Neuronal stem cell (in vitro differentiated cells): ENCODE measurements around the gene DNHD1.

Experiments used
- DNase-seq: peaks from one replicate; pipeline ENCODE4 v3.0.0-alpha.2; 2013; ENCODE audit warnings: low spot score
- H2AFZ ChIP-seq: one replicate; pipeline ENCODE4 v1.6.1; 2013; ENCODE audit warnings: mild to moderate bottlenecking, low read length, inconsistent platforms
- H2AK5ac ChIP-seq: 2 replicates; pipeline ENCODE4 v1.6.1; 2013; ENCODE audit warnings: low read depth, mild to moderate bottlenecking, inconsistent platforms, low read length, moderate library complexity, mixed read lengths
- H2BK120ac ChIP-seq: 2 replicates; pipeline ENCODE4 v1.6.1; 2013; ENCODE audit warnings: low read depth, mild to moderate bottlenecking, inconsistent platforms, low read length, moderate library complexity, mixed read lengths
- H2BK12ac ChIP-seq: one replicate; pipeline ENCODE4 v1.6.1; 2013; ENCODE audit warnings: low read length, inconsistent platforms
- H2BK15ac ChIP-seq: 2 replicates; pipeline ENCODE4 v1.6.1; 2013; ENCODE audit warnings: mild to moderate bottlenecking, low read length, inconsistent platforms, mixed read lengths
- H2BK5ac ChIP-seq: one replicate; pipeline ENCODE4 v1.6.1; 2013; ENCODE audit warnings: inconsistent platforms, mild to moderate bottlenecking, low read length, moderate library complexity
- H3K14ac ChIP-seq: one replicate; pipeline ENCODE4 v1.6.1; 2013; ENCODE audit warnings: low read length, inconsistent platforms
- H3K18ac ChIP-seq: 2 replicates; pipeline ENCODE4 v1.6.1; 2013; ENCODE audit warnings: low read length, inconsistent platforms
- H3K23ac ChIP-seq: 2 replicates; pipeline ENCODE4 v1.6.1; 2013; ENCODE audit warnings: low read depth, mild to moderate bottlenecking, mixed read lengths, low read length, inconsistent platforms; ENCODE audit not compliant: poor library complexity
- H3K27ac ChIP-seq: replicated peaks from 3 replicates; pipeline ENCODE4 v1.5.1; 2013; ENCODE audit warnings: low read length, inconsistent platforms
- H3K27me3 ChIP-seq, 3 experiments: 2 replicates each; pipeline ENCODE4 v1.6.1; 2013; ENCODE audit warnings: low read length in 3 of 3, mild to moderate bottlenecking in 2 of 3, inconsistent platforms in 1 of 3, low read depth in 1 of 3, mixed read lengths in 1 of 3, moderate library complexity in 1 of 3; ENCODE audit not compliant: control insufficient read depth in 3 of 3, insufficient read depth in 3 of 3
- H3K36me3 ChIP-seq, 2 donors: replicated peaks in 1 of 2; 2 replicates each; pipeline ENCODE4 v1.6.1; 2013; ENCODE audit warnings: low read length in 2 of 2; ENCODE audit not compliant: control insufficient read depth in 2 of 2, insufficient read depth in 2 of 2
- H3K4ac ChIP-seq: 2 replicates; pipeline ENCODE4 v1.6.1; 2013; ENCODE audit warnings: inconsistent platforms, mild to moderate bottlenecking, low read length, moderate library complexity
- H3K4me1 ChIP-seq, 2 donors: 1 replicate in 1 of 2; 2 replicates in 1 of 2; pipeline ENCODE4 v1.6.1; 2013; ENCODE audit warnings: low read length in 2 of 2, low read depth in 1 of 2; ENCODE audit not compliant: control insufficient read depth in 2 of 2, insufficient read depth in 1 of 2
- H3K4me2 ChIP-seq: one replicate; pipeline ENCODE4 v1.6.1; 2013; ENCODE audit warnings: mild to moderate bottlenecking, low read length, inconsistent platforms; ENCODE audit not compliant: insufficient read depth, poor library complexity, severe bottlenecking
- H3K4me3 ChIP-seq, 2 donors: 2 replicates each; pipeline ENCODE4 v1.5.1; 2013; ENCODE audit warnings: low read length in 2 of 2, mild to moderate bottlenecking in 2 of 2, inconsistent platforms in 1 of 2, moderate library complexity in 1 of 2
- H3K79me1 ChIP-seq: one replicate; pipeline ENCODE4 v1.6.1; 2013; ENCODE audit warnings: low read depth, mild to moderate bottlenecking, inconsistent platforms, low read length, moderate library complexity
- H3K9ac ChIP-seq: one replicate; pipeline ENCODE4 v1.6.1; 2013; ENCODE audit warnings: mild to moderate bottlenecking, low read depth, low read length, inconsistent platforms; ENCODE audit not compliant: poor library complexity
- H3K9me3 ChIP-seq, 2 donors: replicated peaks in 1 of 2; 2 replicates each; pipeline versions ENCODE3 to v1.6.1; 2013; ENCODE audit warnings: low read length in 2 of 2, mild to moderate bottlenecking in 2 of 2, inconsistent platforms in 1 of 2, low read depth in 1 of 2, mixed read lengths in 1 of 2, moderate library complexity in 1 of 2; ENCODE audit not compliant: control insufficient read depth in 2 of 2, insufficient read depth in 1 of 2
- H4K8ac ChIP-seq: one replicate; pipeline ENCODE4 v1.6.1; 2013; ENCODE audit warnings: low read depth, mild to moderate bottlenecking, inconsistent platforms, low read length, moderate library complexity
- H4K91ac ChIP-seq: one replicate; pipeline ENCODE4 v1.6.1; 2013; ENCODE audit warnings: low read length, low read depth, mild to moderate bottlenecking, inconsistent platforms; ENCODE audit not compliant: poor library complexity
- WGBS, 2 donors: extraction: QIAGEN DNeasy Blood & Tissue Kit; methylation state at CpG; one replicate each; pipeline ENCODE4 v1.1.7; 2013; ENCODE audit warnings: missing lambda C conversion rate in 2 of 2, mixed read lengths in 1 of 2; ENCODE audit not compliant: insufficient read length in 2 of 2, insufficient replicate concordance in 1 of 2; ENCODE audit errors: extremely low coverage in 2 of 2; 5-methylcytosine and 5-hydroxymethylcytosine counted together

Gene DNHD1

DNA sequence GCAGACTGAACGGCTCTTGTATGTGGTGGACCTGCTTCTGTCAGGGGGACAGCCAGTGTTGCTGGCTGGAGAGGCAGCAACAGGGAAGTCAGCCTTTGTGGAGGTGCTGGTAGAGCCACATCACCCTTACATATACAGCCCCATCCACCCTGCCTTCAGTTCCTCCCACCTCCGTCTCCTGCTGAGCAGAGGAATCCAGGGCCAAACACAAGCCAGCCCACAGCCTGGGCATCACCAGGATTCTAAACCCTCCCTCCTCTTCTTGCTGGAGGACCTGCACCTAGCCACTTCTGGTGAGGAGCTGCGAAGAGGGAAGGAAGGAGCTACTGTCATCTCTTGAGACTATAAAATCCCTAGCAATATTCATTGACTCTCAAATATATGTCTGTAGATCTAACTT, 51.6 kb downstream of the DNHD1 start:
- Histone ChIP-seq H2BK5ac (no peak overlapping the region), H3K4me1 (no peaks in the 10 kb centered on the region), H3K4me3 (peak overlapping the region in 1 of 2 donors; percentile 39), H3K27ac (no peak overlapping the region), H2BK120ac (no peak overlapping the region), H4K91ac (no peak overlapping the region), H2BK15ac (no peak overlapping the region), H3K4me2 (no peak overlapping the region), H3K27me3 (no peaks in the 10 kb centered on the region), H2AK5ac (no peak overlapping the region), H3K36me3 (peaks cover 4 to 21% of the 10 kb centered on the region in 2 donors), H2BK12ac (no peak overlapping the region), H3K4ac (no peak overlapping the region), H3K9me3 (no peaks in the 10 kb centered on the region), H3K9ac (no peak overlapping the region), H2AFZ (no peak overlapping the region), H3K18ac (no peak overlapping the region), H3K14ac (peak overlapping the region; percentile 85), H3K79me1 (no peaks in the 10 kb centered on the region), H3K23ac (no peak overlapping the region), H4K8ac (no peak overlapping the region)
- no peak for DNase-seq
- no CpG with 5 or more reads among the region's 3 CpGs for whole genome bisulfite sequencing, 2 donors

DNA sequence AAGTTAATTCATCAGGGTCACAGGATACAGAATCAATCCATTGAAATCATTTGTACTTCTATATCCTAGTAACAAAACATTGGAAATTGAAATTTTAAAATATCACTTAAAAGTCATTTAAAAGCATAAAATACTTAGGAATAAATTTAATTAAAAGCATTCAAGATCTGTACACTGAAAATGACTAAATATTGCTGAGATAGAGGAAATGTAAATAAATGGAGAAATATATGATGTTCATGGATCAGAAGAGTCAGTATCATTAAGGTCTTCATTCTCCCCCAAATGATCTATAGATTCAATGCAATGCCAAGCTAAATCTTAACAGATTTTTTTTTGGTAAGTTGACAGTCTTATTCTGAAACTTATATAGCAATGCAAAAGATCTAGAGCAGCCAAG, 56.6 kb downstream of the DNHD1 start:
- Histone ChIP-seq H3K23ac (no peak overlapping the region), H3K27ac (no peak overlapping the region), H4K91ac (no peak overlapping the region), H4K8ac (no peak overlapping the region), H3K4me3 (no peak overlapping the region), H2BK120ac (no peak overlapping the region), H3K9ac (no peak overlapping the region), H3K4ac (no peak overlapping the region), H2BK5ac (no peak overlapping the region), H3K4me2 (no peak overlapping the region), H3K27me3 (no peaks in the 10 kb centered on the region), H3K14ac (no peak overlapping the region), H3K4me1 (no peaks in the 10 kb centered on the region), H3K9me3 (no peaks in the 10 kb centered on the region), H2BK12ac (no peak overlapping the region), H2AK5ac (no peak overlapping the region), H2BK15ac (no peak overlapping the region), H3K36me3 (no peaks in the 10 kb centered on the region), H3K79me1 (peaks cover 5% of the 10 kb centered on the region), H3K18ac (no peak overlapping the region), H2AFZ (no peak overlapping the region)
- DNase-seq = no peak

DNA sequence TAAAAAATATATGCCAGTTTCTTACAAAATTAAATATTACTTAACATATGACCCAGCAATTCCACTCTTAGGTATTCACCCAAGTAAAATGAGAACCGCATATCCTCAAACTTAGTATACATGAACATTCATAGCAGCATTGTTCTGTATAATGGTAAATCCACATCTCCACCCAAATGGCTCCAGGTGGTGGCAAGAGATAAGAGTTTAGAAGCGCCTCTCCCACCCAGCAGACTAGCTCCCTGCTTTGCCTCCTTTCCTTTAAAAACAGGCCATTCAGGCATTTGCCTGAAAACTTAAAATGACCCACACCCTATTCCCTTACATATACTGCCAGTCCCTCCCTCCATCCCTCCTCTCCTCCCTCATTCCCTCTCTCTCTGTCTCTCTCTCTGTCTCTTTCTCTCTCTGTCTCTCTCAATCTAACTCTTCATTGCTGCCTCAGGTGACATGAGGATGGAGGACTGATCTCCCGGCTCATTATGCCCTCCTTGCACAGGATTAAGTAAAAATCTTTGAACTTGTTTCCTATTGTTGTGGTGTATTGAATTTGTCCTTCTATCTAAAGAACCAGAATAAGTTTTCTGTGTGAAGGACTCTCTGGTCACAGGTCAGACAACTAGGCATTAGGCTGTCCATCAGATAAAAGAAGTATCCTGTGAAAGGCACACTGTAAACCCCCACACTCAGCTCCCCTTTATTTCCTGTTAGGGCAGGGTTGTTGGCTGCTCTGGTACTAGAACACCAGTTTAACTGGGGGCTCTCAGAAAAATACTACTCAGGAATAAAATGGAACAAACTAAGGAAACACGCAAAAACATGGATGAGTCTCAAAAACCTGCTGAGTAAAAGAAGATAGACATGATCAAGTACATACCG, 58.0 kb downstream of the DNHD1 start:
- no peak for DNase-seq
- no peak overlapping the region for H2BK5ac ChIP-seq

DNA sequence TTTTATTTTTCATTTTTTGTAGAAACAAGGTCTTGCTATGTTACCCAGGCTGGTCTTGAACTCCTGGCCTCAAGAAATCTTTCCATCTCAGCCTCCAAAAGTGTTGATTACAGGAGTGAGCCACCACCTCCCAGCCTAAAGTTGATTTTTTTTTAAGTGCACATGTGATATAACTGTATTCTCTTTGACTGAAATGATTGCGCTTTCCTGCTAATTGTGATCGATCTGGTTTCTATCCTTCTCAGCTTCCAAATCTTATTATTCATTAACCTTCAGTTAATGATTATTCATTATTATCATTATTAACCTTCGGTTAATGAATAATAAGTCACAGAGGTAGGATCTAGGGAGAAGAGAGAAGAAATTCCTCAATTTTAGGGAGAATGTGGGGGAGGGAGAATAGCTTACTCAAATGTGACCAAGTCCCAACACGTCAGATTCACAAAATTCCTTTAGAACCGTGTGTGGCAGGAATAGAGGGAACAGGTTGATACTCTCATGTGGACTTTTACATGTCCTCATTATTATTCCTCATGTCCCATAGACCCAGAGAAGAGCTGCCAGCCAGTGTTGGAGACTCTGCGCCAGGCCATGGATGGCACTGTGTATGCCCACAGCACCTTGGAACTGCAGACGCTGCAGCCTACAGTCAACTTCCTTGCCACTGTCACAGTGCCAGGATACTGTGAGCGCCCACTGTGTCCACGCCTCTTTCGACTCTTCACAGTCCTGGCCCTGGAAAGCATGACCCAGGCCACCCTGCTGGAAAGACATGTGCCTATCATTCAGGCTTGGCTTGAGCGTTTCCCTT, 59.3 kb downstream of the DNHD1 start:
- no peak for DNase-seq
- peak overlapping the region; percentile 48 for H3K18ac ChIP-seq

More for the DNA sequence above, 58.0 kb downstream of the DNHD1 start:
- Histone ChIP-seq H2AFZ (no peak overlapping the region), H3K14ac (no peak overlapping the region), H4K8ac (no peak overlapping the region), H3K4me1 (no peaks in the 10 kb centered on the region), H3K23ac (no peak overlapping the region), H3K4me2 (no peak overlapping the region), H3K4ac (no peak overlapping the region), H3K27me3 (no peaks in the 10 kb centered on the region), H2BK12ac (no peak overlapping the region), H3K18ac (no peak overlapping the region), H3K9ac (no peak overlapping the region), H2BK15ac (no peak overlapping the region), H3K4me3 (no peak overlapping the region), H3K79me1 (peaks cover 5% of the 10 kb centered on the region), H3K9me3 (no peaks in the 10 kb centered on the region), H2BK120ac (no peak overlapping the region), H4K91ac (no peak overlapping the region), H3K36me3 (no peaks in the 10 kb centered on the region), H2AK5ac (no peak overlapping the region), H3K27ac (no peak overlapping the region)
- WGBS, 2 donors = no CpG with 5 or more reads among the region's 5 CpGs

More for the DNA sequence above, 59.3 kb downstream of the DNHD1 start:
- peak overlapping the region; percentile 87 for H2BK5ac ChIP-seq
- peaks cover 5% of the 10 kb centered on the region for H3K79me1 ChIP-seq
- no peak overlapping the region for H4K8ac ChIP-seq
- peak overlapping the region; percentile 31 for H3K23ac ChIP-seq
- no peaks in the 10 kb centered on the region for H3K4me1 ChIP-seq
- peak overlapping the region; percentile 43 for H2AK5ac ChIP-seq
- no CpG with 5 or more reads among the region's 11 CpGs for WGBS, 2 donors
- H3K27me3 ChIP-seq = no peaks in the 10 kb centered on the region
- H2BK120ac ChIP-seq = no peak overlapping the region
- no peak overlapping the region for H3K9ac ChIP-seq
- no peak overlapping the region for H3K4me2 ChIP-seq
- no peak overlapping the region for H2BK12ac ChIP-seq
- no peak overlapping the region for H4K91ac ChIP-seq
- no peaks in the 10 kb centered on the region for H3K36me3 ChIP-seq
- no peak overlapping the region for H2BK15ac ChIP-seq
- H3K14ac ChIP-seq = peak overlapping the region; percentile 56
- no peak overlapping the region for H2AFZ ChIP-seq
- no peak overlapping the region for H3K4me3 ChIP-seq
- H3K9me3 ChIP-seq = no peaks in the 10 kb centered on the region
- H3K27ac ChIP-seq = no peak overlapping the region
- no peak overlapping the region for H3K4ac ChIP-seq
